Fibroblast of skin of back (primary cell): Measurements from ENCODE around the gene CACNB3.
"Not testable (repeated sequence)": the region's sequence is repeated elsewhere in the genome, so short reads cannot be mapped to it uniquely, and the experiment has no call there.

Experiments
- DNase-seq: peaks from one replicate; pipeline ENCODE4 v3.0.0-alpha.2; 2013

Gene CACNB3

GRCh38 chr12:48857278-48857994, 39.1 kb downstream of the CACNB3 start:
- DNase-seq: no peak

DNA sequence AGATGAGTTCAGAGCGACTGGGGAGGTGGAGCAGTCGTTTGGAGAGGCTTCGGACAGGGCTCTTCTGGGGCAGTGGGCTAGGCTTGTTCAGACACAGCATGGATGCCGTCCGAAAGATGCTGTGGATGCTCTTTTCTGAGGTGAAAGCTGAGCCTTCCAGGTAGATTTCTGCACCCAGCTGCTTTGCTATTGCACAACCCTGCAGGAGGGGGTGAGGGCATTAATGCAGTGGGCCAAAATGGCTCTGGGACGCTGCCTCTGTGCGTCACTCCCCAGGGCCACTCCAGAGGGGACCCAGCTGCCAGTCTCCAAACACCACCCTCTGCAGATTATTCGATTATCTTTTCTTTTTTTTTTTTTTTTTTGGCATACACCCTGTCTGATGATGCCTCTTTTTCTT, 39.7 kb downstream of the CACNB3 start:
- DNase-seq: no peak

DNA sequence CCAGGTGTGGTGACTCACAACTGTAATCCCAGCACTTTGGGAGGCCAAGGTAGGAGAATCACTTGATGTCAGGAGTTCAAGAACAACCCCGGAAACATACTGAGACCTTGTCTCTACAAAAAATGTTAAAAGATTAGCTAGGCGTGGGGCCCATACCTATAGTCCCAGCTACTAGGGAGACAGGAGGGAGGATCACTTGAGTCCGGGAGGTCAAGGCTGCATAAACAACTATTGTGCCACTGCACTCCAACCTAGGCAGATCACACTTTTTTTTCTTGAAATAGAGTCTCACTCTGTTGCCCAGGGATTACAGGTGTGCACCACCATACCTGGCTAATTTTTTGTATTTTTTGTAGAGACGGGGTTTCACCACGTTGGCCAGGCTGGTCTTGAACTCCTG, 41.3 kb downstream of the CACNB3 start:
- DNase-seq: no peak

DNA sequence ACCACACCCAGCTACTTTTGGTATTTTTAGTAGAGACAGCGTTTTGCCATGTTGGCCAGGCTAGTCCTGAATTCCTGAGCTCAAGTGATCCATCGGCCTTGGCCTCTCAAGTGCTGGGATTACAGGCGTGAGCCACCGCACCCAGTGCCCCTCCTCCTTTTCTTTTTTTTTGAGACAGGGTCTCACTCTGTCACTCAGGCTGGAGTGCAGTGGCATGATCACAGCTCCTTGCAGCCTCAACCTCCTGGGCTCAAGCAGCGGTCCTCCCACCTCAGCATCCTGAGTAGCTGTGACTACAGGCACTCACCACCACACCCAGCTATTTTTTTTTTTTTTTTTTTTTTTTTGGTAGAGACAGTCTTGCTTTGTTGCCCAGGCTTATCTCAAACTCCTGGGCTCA, 41.9 kb downstream of the CACNB3 start:
- DNase-seq: not testable (repeated sequence)

DNA sequence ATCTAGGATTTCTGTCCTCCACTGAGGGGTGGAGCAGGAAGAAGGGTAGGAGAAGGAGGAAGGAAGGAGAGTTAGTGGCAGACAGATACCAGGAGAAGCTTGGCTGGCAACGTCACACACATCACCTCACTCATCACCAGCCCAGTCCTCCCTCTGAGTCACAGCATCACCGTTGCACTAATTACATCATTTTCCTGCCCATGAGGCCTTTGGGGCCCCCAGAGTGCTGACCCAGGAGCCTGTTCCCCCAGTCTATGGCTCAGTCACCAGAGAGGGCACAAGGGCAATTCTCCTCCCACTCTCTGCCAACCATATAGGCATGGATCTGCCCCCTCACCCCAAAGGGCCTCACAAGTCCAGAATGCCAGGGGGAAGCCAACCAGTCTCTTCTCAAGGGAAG, 42.8 kb downstream of the CACNB3 start:
- no peak for DNase-seq

DNA sequence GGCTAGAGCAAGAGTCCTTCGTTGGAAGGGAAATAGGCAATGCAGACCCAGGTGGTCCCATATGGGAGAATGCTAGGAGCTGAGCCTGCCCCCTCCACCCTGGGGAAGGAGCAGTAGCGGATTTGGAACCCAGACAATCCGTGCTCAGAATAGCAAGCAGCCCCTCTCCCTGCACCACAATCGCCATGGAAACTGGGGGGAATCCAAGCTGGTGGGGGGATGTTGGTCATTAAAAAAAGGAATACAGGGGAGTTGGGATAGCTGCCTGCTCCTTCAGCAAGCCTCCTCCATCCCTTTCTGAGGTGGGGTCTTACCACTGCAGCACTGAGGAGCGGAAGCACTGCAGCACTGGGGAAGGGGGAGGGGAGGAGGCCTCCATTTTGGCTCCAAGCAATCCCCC, 44.5 kb downstream of the CACNB3 start:
- no peak for DNase-seq

GRCh38 chr12:48863291-48863690, 45.0 kb downstream of the CACNB3 start:
- DNase-seq: no peak

DNA sequence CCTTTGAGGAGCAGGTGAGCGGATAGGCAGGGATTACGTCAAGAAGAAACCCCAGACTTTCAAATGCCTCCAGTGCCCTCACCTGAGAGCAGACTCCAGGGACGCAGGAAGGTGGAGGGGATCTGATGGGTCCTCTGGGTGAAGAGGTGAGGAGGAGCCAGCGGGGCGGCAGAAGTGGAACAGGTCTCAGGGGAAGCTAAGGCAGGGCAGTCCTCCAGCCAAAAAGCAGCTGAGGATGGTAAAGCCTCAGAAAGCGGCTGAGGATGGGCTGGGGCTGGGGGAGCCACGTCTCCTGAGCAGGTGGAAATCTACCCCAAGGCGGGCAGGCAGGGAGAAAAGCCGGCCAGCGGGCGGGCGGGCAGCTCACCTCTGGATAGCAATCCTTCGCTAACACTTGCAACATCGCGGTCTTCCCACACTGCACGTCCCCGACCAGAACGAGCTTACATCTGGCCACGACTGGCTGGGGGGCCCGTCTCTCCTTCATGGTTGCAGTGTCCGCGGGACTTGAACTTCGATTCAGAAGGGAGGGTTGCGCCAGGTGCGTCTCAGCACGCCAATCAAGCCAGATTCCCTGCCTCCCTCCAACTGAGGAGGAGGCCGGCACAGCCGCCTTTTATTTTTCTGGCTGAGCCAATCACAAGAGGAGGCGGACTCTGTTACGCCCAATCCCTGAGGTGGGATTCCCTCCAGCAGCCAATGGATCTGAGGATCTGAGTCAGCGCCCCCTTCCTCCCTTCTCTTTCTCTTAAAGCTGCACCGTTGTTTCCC, 47.2 kb downstream of the CACNB3 start, which contains the start of gene RND1:
TSS of gene RND1 (minus strand) at position 590 of the 771 bp plus-strand sequence. CDS start at position 487, 103 bp downstream.
- DNase-seq: peak; percentile 89

DNA sequence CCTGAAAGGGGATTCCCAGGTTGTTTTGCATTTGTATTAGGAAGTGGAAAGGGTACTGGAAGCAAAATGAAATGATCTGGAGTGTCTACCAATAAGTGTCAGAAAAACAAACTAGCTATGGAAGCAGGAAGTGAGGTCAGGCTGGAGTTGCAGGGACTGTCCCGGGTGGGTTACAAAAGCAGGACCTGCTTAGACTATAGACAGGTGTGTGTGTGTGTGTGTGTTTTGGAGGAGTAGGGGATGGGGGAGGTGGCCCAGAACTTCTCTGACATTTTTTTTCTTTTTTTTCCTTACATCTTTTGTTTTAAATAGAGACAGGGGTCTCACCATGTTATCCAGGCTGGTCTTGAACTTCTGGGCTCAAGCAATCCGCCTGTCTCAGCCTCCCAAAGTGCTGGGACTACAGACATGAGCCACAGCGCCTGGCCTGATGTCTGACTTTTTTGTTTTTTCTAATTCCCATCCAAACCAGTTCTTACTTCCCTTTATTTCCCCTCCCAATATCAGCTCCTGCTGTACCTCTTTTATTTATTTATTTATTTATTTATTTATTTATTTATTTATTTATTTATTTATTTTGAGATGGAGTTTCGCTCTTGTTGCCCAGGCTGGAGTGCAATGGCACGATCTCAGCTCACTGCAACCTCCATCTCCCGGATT, 47.9 kb downstream of the CACNB3 start:
- no peak for DNase-seq

DNA sequence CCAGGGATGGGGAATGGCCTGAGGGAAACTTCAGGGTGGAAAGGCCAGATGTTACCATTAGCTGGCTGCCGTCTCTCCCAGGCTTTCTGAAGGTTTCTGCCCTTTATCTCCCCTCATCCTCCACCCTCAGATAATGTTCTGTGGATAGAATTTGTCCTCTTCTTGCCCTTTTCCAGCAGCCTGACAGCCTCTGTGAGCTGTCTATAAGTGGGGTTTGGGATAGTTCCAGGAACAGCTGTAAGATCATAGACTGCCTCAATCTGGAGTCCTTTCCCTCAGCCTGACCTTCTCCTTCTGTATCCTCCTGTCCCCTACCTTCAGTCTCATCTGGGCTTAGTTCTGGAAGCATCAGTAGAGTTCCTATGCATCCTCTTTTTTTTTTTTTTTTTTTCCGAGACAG, 50.2 kb downstream of the CACNB3 start:
- DNase-seq: no peak

DNA sequence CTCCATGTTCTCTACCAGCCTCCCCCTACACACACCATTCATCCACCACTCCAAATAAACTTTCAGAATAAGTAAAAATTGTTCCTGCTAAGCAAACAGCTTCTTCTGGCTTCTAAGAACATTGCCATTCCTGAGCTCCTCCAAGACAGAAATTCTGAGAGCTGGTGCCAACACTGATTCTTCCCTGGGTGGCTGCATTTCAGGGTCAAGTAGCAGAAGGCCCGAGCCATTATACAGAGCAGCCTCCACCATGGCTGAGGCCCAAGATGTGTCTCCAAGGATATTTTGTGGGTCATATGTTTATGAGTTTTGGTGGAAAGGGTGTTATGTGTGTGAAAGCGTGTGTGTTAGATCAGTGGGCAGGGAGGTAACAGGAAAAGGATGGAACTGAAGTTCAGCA, 50.9 kb downstream of the CACNB3 start:
- DNase-seq: no peak

- no peak for DNase-seq
Measured at GRCh38 chr12:48873096-48873495, 54.8 kb downstream of the CACNB3 start.

- DNase-seq: not testable (repeated sequence)
Measured at GRCh38 chr12:48873534-48873933, 55.2 kb downstream of the CACNB3 start.

DNA sequence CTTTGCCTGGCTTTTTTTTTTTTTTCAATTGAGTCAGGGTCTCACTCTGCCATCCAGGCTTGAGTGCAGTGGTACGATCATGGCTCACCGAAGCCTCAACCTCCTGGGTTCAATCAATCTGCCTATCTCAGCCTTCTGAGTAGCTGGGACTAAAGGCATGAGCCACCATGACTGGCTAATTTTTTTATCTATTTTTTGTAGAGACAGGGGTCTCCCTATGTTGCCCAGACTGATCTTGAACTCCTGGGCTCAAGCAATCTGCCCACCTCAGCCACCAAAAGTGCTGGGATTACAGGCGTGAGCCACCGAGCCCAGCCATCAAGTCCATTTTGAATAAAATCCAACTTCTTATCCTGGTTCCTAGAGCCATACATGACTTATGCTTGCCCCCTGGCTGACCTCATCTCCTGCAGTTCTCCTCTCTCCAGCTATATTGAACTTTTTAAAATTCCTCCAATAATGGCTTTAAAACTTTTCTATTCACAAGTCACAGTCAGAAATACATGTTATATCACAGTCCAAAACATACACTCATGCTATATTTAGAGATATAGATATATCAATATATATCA, 57.7 kb downstream of the CACNB3 start:
- DNase-seq: no peak
